Measurements from ENCODE around the gene GNS.
"Not testable (repeated sequence)": the region's sequence is repeated elsewhere in the genome, so short reads cannot be mapped to it uniquely, and the experiment has no call there.

The GNS gene

GRCh38 chr12:64780132-64780530, 20.9 kb upstream of the GNS start:
- no peak for DNase-seq (ENCODE audit: extremely low read depth, low read depth)
- TF ChIP-seq CTCF (IDR thresholded peaks at IDR 0.05; ENCODE audit: low read depth, low read length) = no peak

GRCh38 chr12:64779354-64779974, 20.3 kb upstream of the GNS start:
- DNase-seq (ENCODE audit: extremely low read depth, low read depth) = no peak
- no peak for TF ChIP-seq CTCF (IDR thresholded peaks at IDR 0.05; ENCODE audit: low read depth, low read length)

- not testable (repeated sequence) for DNase-seq (ENCODE audit: extremely low read depth, low read depth)
Observed at GRCh38 chr12:64775147-64775736, 16.0 kb upstream of the GNS start.

GRCh38 chr12:64773386-64773785, 14.2 kb upstream of the GNS start:
- no peak for DNase-seq (ENCODE audit: extremely low read depth, low read depth)
- TF ChIP-seq CTCF (IDR thresholded peaks at IDR 0.05; ENCODE audit: low read depth, low read length) = no peak

- TF ChIP-seq CTCF (IDR thresholded peaks at IDR 0.05; ENCODE audit: low read depth, low read length) = no peak
- DNase-seq (ENCODE audit: extremely low read depth, low read depth) = no peak
Observed at GRCh38 chr12:64767495-64767894, 8.3 kb upstream of the GNS start.

- no peak for TF ChIP-seq CTCF (IDR thresholded peaks at IDR 0.05; ENCODE audit: low read depth, low read length)
- no peak for DNase-seq (ENCODE audit: extremely low read depth, low read depth)
Observed at GRCh38 chr12:64760808-64761573, 1.8 kb upstream of the GNS start.

- TF ChIP-seq CTCF (IDR thresholded peaks at IDR 0.05; ENCODE audit: low read depth, low read length) = no peak
- no peak for DNase-seq (ENCODE audit: extremely low read depth, low read depth)
Observed at GRCh38 chr12:64757771-64758170, 1.4 kb downstream of the GNS start.

Data from AG09319 (cell line).